ENCODE results near the gene ROCK2. TPM values are rescaled to one million over a fixed set of nuclear protein-coding genes. Genes with fewer than 3 reads are reported as not detected.

ROCK2 gene
- total and polyA plus RNA-seq, 2 of the 13 experiments (the other 11 are each of a cell fraction or from before 2014, with no cell fraction given) = 38.1 to 119 TPM

GRCh38 chr2:11355194-11356053 lies 11.0 kb upstream of the ROCK2 start (continued):
- TF ChIP-seq, protein P1, sequence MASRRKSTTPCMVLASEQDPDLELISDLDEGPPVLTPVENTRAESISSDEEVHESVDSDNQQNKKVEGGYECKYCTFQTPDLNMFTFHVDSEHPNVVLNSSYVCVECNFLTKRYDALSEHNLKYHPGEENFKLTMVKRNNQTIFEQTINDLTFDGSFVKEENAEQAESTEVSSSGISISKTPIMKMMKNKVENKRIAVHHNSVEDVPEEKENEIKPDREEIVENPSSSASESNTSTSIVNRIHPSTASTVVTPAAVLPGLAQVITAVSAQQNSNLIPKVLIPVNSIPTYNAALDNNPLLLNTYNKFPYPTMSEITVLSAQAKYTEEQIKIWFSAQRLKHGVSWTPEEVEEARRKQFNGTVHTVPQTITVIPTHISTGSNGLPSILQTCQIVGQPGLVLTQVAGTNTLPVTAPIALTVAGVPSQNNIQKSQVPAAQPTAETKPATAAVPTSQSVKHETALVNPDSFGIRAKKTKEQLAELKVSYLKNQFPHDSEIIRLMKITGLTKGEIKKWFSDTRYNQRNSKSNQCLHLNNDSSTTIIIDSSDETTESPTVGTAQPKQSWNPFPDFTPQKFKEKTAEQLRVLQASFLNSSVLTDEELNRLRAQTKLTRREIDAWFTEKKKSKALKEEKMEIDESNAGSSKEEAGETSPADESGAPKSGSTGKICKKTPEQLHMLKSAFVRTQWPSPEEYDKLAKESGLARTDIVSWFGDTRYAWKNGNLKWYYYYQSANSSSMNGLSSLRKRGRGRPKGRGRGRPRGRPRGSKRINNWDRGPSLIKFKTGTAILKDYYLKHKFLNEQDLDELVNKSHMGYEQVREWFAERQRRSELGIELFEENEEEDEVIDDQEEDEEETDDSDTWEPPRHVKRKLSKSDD (CRISPR knock-in tag; IDR thresholded peaks at IDR 0.05; ENCODE audit: low read depth) = no peak
- TF ChIP-seq JDP2 (CRISPR knock-in tag; IDR thresholded peaks at IDR 0.05; ENCODE audit: borderline replicate concordance) = no peak
- no peak for TF ChIP-seq SYNCRIP (IDR thresholded peaks at IDR 0.05; ENCODE audit: insufficient read depth, low read depth, low read length)
- peak; percentile 98 for TF ChIP-seq RARA (CRISPR knock-in tag; IDR thresholded peaks at IDR 0.05)
- TF ChIP-seq NR0B2 (CRISPR knock-in tag; IDR thresholded peaks at IDR 0.05) = no peak
- TF ChIP-seq DPF2 (CRISPR knock-in tag; IDR thresholded peaks at IDR 0.05; ENCODE audit: borderline replicate concordance, low read depth) = peak; percentile 74
- no peak; the same call in 1 of the 2 replicates for TF ChIP-seq ZNF121 (CRISPR knock-in tag; IDR thresholded peaks at IDR 0.05)
- no peak for TF ChIP-seq NFIC (IDR thresholded peaks at IDR 0.05; ENCODE audit: low read length)
- TF ChIP-seq POLR2G (IDR thresholded peaks at IDR 0.05; ENCODE audit: low read depth, low read length) = peak; percentile 22
- no peak for TF ChIP-seq MAF1 (CRISPR knock-in tag; IDR thresholded peaks at IDR 0.05; ENCODE audit: borderline replicate concordance)
- 0 out of 2 replicates have a peak, but pooled peaks have one; percentile 35 for TF ChIP-seq FOSL2 (CRISPR knock-in tag; IDR thresholded peaks at IDR 0.05)
- TF ChIP-seq ZNF441 (CRISPR knock-in tag; IDR thresholded peaks at IDR 0.05; ENCODE audit: borderline replicate concordance) = no peak
- TF ChIP-seq RBAK (CRISPR knock-in tag; IDR thresholded peaks at IDR 0.05) = no peak
- no peak; the same call in 1 of the 2 replicates for TF ChIP-seq ZNF264 (CRISPR knock-in tag; IDR thresholded peaks at IDR 0.05)
- TF ChIP-seq PAX8 (CRISPR knock-in tag; IDR thresholded peaks at IDR 0.05; ENCODE audit: borderline replicate concordance) = no peak; the same call in 1 of the 2 replicates
- TF ChIP-seq, protein P2, sequence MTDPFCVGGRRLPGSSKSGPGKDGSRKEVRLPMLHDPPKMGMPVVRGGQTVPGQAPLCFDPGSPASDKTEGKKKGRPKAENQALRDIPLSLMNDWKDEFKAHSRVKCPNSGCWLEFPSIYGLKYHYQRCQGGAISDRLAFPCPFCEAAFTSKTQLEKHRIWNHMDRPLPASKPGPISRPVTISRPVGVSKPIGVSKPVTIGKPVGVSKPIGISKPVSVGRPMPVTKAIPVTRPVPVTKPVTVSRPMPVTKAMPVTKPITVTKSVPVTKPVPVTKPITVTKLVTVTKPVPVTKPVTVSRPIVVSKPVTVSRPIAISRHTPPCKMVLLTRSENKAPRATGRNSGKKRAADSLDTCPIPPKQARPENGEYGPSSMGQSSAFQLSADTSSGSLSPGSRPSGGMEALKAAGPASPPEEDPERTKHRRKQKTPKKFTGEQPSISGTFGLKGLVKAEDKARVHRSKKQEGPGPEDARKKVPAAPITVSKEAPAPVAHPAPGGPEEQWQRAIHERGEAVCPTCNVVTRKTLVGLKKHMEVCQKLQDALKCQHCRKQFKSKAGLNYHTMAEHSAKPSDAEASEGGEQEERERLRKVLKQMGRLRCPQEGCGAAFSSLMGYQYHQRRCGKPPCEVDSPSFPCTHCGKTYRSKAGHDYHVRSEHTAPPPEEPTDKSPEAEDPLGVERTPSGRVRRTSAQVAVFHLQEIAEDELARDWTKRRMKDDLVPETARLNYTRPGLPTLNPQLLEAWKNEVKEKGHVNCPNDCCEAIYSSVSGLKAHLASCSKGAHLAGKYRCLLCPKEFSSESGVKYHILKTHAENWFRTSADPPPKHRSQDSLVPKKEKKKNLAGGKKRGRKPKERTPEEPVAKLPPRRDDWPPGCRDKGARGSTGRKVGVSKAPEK (CRISPR knock-in tag; IDR thresholded peaks at IDR 0.05; ENCODE audit: borderline replicate concordance) = peak; percentile 69; the same call in 1 of the 2 replicates
- no peak for TF ChIP-seq ZNF614 (CRISPR knock-in tag; IDR thresholded peaks at IDR 0.05; ENCODE audit: borderline replicate concordance)
- TF ChIP-seq NR2C2 (CRISPR knock-in tag; IDR thresholded peaks at IDR 0.05; ENCODE audit: borderline replicate concordance) = peak; percentile 61
- TF ChIP-seq NR1H2 (CRISPR knock-in tag; IDR thresholded peaks at IDR 0.05; ENCODE audit: borderline replicate concordance, low read depth) = peak; percentile 64; the same call in 1 of the 2 replicates
- TF ChIP-seq, protein P3, sequence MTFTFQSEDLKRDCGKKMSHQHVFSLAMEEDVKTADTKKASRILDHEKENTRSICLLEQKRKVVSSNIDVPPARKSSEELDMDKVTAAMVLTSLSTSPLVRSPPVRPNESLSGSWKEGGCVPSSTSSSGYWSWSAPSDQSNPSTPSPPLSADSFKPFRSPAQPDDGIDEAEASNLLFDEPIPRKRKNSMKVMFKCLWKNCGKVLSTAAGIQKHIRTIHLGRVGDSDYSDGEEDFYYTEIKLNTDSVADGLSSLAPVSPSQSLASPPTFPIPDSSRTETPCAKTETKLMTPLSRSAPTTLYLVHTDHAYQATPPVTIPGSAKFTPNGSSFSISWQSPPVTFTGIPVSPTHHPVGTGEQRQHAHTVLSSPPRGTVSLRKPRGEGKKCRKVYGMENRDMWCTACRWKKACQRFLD (CRISPR knock-in tag; IDR thresholded peaks at IDR 0.05; ENCODE audit: borderline replicate concordance) = no peak

All from HepG2 (cell line).